Measurements from ENCODE around the gene MVK. TPM values are rescaled to one million over a fixed set of nuclear protein-coding genes. Genes with fewer than 3 reads are reported as not detected.

Gene MVK
- total RNA-seq, 2 donors from 2014 or later, result 13.4 to 54.1 TPM

- 82% methylated on average over 4 of the region's 4 CpGs for WGBS
- intact Hi-C loops (cut with DNase I), result no loop called here
- no peak for TF ChIP-seq POLR2AphosphoS5 (IDR thresholded peaks at IDR 0.05)
- no peak for TF ChIP-seq CTCF (IDR thresholded peaks at IDR 0.05)
- no peak for TF ChIP-seq POLR2A (IDR thresholded peaks at IDR 0.05)
- no peak for DNase-seq (ENCODE audit: low spot score)
- H3K9me3 ChIP-seq, result no peaks in the 10 kb centered on the region
- no peaks in the 10 kb centered on the region for H3K27me3 ChIP-seq (replicated peaks; ENCODE audit: insufficient read depth)
- no peaks in the 10 kb centered on the region for H3K4me1 ChIP-seq (replicated peaks)
- H3K4me3 ChIP-seq, result no peak overlapping the region
- H3K36me3 ChIP-seq, result no peaks in the 10 kb centered on the region
- H3K27ac ChIP-seq, result no peak overlapping the region
Observed at GRCh38 chr12:109610523-109610922, 36.9 kb downstream of the MVK start.

DNA sequence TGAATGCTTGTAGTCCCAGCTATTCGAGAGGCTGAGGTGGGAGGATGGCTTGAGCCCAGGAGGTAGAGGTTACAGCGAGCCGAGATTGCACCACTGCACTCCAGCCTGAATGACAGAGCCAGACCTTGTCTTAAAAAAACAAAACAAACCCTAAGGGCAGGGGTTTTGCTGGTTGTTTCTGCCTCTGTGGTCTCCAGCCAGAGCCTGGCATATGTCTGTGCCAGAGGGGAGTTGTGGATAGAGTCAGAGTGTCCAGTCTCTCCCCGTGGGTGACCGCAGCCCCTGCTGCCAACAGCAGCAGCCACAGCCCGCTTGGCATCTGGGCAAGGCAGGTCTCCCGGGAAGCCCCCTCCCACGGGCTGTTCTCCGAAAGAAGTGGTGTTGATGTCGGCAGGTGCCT, 37.6 kb downstream of the MVK start:
- no peak for DNase-seq (ENCODE audit: low spot score)
- no peak overlapping the region for H3K27ac ChIP-seq
- H3K4me1 ChIP-seq (replicated peaks), result no peaks in the 10 kb centered on the region
- intact Hi-C loops (cut with DNase I), result no loop called here
- no peaks in the 10 kb centered on the region for H3K27me3 ChIP-seq (replicated peaks; ENCODE audit: insufficient read depth)
- no peaks in the 10 kb centered on the region for H3K9me3 ChIP-seq
- no peak overlapping the region for H3K4me3 ChIP-seq
- no peak for TF ChIP-seq CTCF (IDR thresholded peaks at IDR 0.05)
- TF ChIP-seq POLR2A (IDR thresholded peaks at IDR 0.05), result no peak
- no peak for TF ChIP-seq POLR2AphosphoS5 (IDR thresholded peaks at IDR 0.05)
- WGBS, result 37% methylated on average over 10 of the region's 10 CpGs
- no peaks in the 10 kb centered on the region for H3K36me3 ChIP-seq

DNA sequence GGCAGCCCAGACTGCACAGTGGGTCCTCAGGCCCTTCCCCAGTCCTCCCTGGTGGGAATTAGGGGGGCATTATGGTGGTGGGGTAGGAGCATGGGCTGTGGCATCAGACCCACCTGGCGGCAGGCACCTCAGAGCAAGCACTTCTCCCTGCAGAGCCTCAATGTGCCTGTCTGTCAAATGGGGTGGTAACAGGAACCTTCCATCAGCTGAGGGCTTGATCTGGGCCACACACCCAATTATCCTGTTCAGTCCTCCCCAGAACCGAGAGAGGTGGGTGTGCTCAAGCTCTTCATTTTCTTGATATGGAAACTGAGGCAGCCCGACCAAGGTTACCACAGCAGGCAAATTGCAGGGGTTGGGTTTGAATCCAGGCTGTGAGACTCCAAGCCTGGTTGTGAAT, 38.4 kb downstream of the MVK start:
- no peaks in the 10 kb centered on the region for H3K4me1 ChIP-seq (replicated peaks)
- no peak for DNase-seq (ENCODE audit: low spot score)
- TF ChIP-seq POLR2A (IDR thresholded peaks at IDR 0.05), result no peak
- no peak for TF ChIP-seq POLR2AphosphoS5 (IDR thresholded peaks at IDR 0.05)
- TF ChIP-seq CTCF (IDR thresholded peaks at IDR 0.05), result no peak
- H3K27ac ChIP-seq, result no peak overlapping the region
- WGBS, result 89% methylated on average over 3 of the region's 3 CpGs
- H3K27me3 ChIP-seq (replicated peaks; ENCODE audit: insufficient read depth), result no peaks in the 10 kb centered on the region
- no peak overlapping the region for H3K4me3 ChIP-seq
- no peaks in the 10 kb centered on the region for H3K36me3 ChIP-seq
- intact Hi-C loops (cut with DNase I), result no loop called here
- H3K9me3 ChIP-seq, result no peaks in the 10 kb centered on the region

GRCh38 chr12:109612975-109613502, 39.4 kb downstream of the MVK start:
- H3K27me3 ChIP-seq (replicated peaks; ENCODE audit: insufficient read depth), result no peaks in the 10 kb centered on the region
- 65% methylated on average over 5 of the region's 5 CpGs for WGBS

More at GRCh38 chr12:109612975-109613502, 39.4 kb downstream of the MVK start:
- Histone ChIP-seq H3K27ac (no peak overlapping the region), H3K36me3 (no peaks in the 10 kb centered on the region), H3K4me3 (no peak overlapping the region), H3K4me1 (replicated peaks) (no peaks in the 10 kb centered on the region), H3K9me3 (no peaks in the 10 kb centered on the region)
- no peak for TF ChIP-seq POLR2AphosphoS5 (IDR thresholded peaks at IDR 0.05)
- TF ChIP-seq CTCF (IDR thresholded peaks at IDR 0.05), result no peak
- no peak for TF ChIP-seq POLR2A (IDR thresholded peaks at IDR 0.05)
- intact Hi-C loops (cut with DNase I), result no loop called here
- no peak for DNase-seq (ENCODE audit: low spot score)
